ENCODE data around the gene CNN1. TPM values are rescaled to one million over a fixed set of nuclear protein-coding genes. Genes with fewer than 3 reads are reported as not detected.

Gene CNN1
- total and polyA plus RNA-seq, 2 of the 13 experiments (the other 11 are each of a cell fraction or from before 2014, with no cell fraction given) = 0.70 to 1.1 TPM

- no peaks in the 10 kb centered on the region for H3K9me3 ChIP-seq (ENCODE audit: low read length)
- H2AFZ ChIP-seq (ENCODE audit: low read length) = no peak overlapping the region
- intact Hi-C loops (cut with micrococcal nuclease; ENCODE audit: unreplicated experiment) (no loop called here), in situ Hi-C loops (cut with HindIII; ENCODE audit: extremely low pct_ligation_motif_present, low pct_unique_long_range_greater_than_20kb) (no loop called here)
- FAIRE-seq (peak; percentile 87), DNase-seq (ENCODE audit: low spot score) (peak; percentile 95), ATAC-seq (peak; percentile 57)
- peaks cover 15% of the 10 kb centered on the region for H3K4me1 ChIP-seq (ENCODE audit: insufficient read depth, low read length)
- H4K20me1 ChIP-seq (ENCODE audit: insufficient read depth, low read length) = no peaks in the 10 kb centered on the region
- H3K4me3 ChIP-seq (replicated peaks in 1 of 3; ENCODE audit: insufficient read depth in 1 of 3, low read depth in 2 of 3, low read length in 3 of 3) = no peak overlapping the region
- peaks cover 12% of the 10 kb centered on the region for H3K79me2 ChIP-seq (ENCODE audit: insufficient read depth, low read length)
- ChIA-PET CTCF (ENCODE audit: low intra/inter-chr PET ratio, low total read pairs) (no interaction called here), POLR2A (interaction anchor here (0.6 to 2.5 kb wide), 3 partner anchors 29 to 296 kb away, joined by 3 to 33 read pairs (median 5); partner anchors contain the start of genes ELOF1 and SWSAP1)
- no peaks in the 10 kb centered on the region for H3K36me3 ChIP-seq (replicated peaks in 1 of 2; ENCODE audit: control insufficient read depth in 1 of 2, insufficient read depth in 2 of 2, low read length in 2 of 2)
- no TSS peak for BruUV-seq (replicated peaks)
- no peak overlapping the region for H3K4me2 ChIP-seq (ENCODE audit: low read depth, low read length)
- H3K27ac ChIP-seq (ENCODE audit: extremely low read length, insufficient read depth, low read length) = no peak overlapping the region
- no peak overlapping the region for H3K9ac ChIP-seq (ENCODE audit: insufficient read depth, low read depth, low read length)
- WGBS (ENCODE audit: low lambda C conversion rate) = 15% methylated on average over 6 of the region's 9 CpGs
- H3K27me3 ChIP-seq (ENCODE audit: control insufficient read depth in 1 of 2, insufficient read depth in 2 of 2, low read length in 2 of 2) = no peaks in the 10 kb centered on the region
- TF ChIP-seq REXO4 (CRISPR knock-in tag; IDR thresholded peaks at IDR 0.05; ENCODE audit: borderline replicate concordance) (no peak), HMG20A (CRISPR knock-in tag; IDR thresholded peaks at IDR 0.05; ENCODE audit: borderline replicate concordance) (no peak), MLXIP (CRISPR knock-in tag; IDR thresholded peaks at IDR 0.05; ENCODE audit: borderline replicate concordance) (peak; percentile 83; the same call in 1 of the 2 replicates), ZNF766 (CRISPR knock-in tag; IDR thresholded peaks at IDR 0.05; ENCODE audit: borderline replicate concordance) (0 out of 2 replicates have a peak, but pooled peaks have one; percentile 91), ZBTB49 (CRISPR knock-in tag; IDR thresholded peaks at IDR 0.05; ENCODE audit: borderline replicate concordance) (no peak), HOXA3 (CRISPR knock-in tag; IDR thresholded peaks at IDR 0.05) (peak; percentile 85), ZBTB26 (CRISPR knock-in tag; IDR thresholded peaks at IDR 0.05; ENCODE audit: borderline replicate concordance) (peak; percentile 48; the same call in 1 of the 2 replicates), HMGXB4 (CRISPR knock-in tag; IDR thresholded peaks at IDR 0.05; ENCODE audit: borderline replicate concordance in 1 of 2, low read depth in 1 of 2) (peak in 1 of 2 experiments; percentile 77; a peak in 2 of 4 replicates), KAT2B (IDR thresholded peaks at IDR 0.05; ENCODE audit: borderline replicate concordance, low read depth, low read length) (no peak), SP5 (CRISPR knock-in tag; IDR thresholded peaks at IDR 0.05; ENCODE audit: borderline replicate concordance, low read depth) (no peak), DZIP1 (CRISPR knock-in tag; IDR thresholded peaks at IDR 0.05) (no peak), ZNF430 (CRISPR knock-in tag; IDR thresholded peaks at IDR 0.05) (no peak)
Measured at GRCh38 chr19:11530432-11530831, 8.2 kb upstream of the CNN1 start.

Measured in HepG2 (cell line).